GM19025 (cell line): ENCODE results near the gene ADAMTSL3.
"Not testable (repeated sequence)": the region's sequence is repeated elsewhere in the genome, so short reads cannot be mapped to it uniquely, and the experiment has no call there.

Experiments
- ATAC-seq: cut with Tn5 transposase; IDR thresholded peaks from one replicate; pipeline ENCODE4 v1.9.1; 2021; ENCODE audit warnings: mild to moderate bottlenecking, low read depth, moderate library complexity; ENCODE audit not compliant: unreplicated experiment

The ADAMTSL3 gene

DNA sequence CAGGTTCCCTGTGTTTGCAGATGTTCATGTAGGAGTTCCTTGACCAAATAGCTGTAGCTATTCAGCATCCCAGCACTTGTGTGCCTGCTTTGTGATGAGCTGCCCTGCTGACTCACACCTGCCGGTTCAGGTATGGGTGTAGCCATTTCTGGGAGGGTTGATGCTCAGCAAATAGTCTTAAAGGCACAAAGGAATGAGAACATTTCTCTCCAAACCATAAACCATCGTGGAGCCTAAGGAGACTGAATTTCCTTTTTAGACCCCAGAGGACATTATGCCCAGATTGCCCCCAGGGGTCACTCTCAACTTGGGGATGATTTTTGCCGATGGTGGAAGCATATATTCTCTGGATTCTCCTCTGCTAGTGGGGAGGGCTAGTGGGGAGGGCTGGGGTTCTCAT is 80.6 kb downstream of the ADAMTSL3 start:
- no peak for ATAC-seq

DNA sequence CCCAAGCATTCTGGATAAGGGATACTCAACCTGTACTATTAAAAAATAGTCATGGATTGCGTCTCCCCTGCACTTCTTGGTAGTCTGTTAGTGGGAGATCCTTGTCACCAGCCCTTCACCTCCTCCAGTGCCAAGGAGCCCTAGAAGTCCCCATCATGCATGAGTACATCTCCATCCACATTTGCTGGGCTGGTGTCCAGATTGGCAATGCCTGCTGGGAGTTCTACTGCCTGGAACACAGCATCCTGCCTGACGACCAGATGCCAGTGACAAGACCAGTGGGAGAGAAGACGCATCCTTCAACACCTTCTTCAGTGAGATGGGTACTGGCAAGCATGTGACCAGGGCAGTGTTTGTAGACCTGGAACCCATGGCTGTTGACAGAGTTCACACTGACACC is 85.7 kb downstream of the ADAMTSL3 start:
- no peak for ATAC-seq

DNA sequence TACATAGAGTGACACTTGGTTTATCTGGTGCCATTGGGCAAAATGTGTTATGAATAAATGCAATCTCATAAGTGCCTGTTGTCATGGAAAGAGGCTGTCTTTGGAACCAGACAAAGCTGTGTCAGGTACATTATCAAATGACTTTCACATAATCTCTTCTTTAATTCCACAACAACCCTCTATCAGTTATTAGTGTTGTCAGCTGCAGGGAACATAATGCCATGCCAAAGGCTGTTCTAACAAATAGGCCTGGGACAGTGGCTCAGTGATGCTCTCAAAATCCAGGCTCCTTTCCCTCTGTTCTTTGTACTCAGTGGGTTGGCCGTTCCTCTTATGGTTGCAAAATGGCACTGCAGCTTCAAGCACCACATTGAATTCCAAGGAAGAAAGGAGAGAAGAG is 91.8 kb downstream of the ADAMTSL3 start:
- no peak for ATAC-seq

DNA sequence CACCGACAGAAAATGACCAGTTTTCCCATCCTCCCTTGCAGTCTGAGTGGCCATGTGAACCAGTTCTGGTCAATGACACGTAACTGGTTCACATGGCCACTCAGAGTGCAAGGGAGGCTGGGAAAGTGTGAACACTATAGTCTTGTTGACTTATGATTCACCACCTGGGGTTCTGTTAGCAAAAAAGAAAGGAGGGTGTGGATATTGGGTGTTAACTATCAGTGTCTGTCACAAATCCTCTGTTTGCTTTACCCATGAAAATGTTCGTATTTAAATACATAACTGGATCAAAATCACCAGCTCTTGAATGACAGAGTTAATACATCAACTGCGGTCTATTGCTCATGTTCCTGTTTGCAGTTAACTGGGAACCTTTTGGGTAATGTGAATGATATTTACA is 92.3 kb downstream of the ADAMTSL3 start:
- no peak for ATAC-seq

DNA sequence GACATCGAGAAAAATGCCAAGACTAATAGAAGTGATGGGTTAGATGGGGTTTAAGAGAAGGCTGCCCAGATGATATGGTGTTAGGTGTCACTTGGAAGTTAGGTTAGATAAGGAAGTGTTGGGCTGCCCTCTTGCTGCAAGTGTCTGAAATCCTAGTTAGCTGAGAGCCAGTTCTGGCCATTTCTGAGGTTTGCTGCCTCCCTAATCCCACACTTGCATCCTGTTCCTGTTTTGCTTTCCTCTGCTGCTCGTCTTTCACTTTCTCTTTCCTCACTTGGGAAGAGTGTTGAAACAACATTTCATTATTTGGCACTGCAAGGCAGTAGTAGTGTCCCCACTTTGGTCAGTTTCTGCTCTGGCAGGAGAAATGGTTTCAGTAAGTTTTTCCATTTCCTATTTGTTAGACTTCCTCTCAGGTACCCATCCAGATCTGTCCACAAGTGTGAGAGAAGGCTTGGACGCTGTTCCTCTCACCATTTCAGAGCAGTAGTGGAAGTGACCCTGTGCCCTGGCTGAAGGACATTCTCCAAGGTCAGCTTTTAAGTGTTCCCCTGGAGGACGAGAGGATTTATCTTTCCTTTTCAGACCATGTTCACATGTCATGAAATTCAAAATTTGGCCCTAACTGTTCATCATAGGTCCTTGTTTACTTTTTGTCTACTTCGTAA is 93.3 kb downstream of the ADAMTSL3 start:
- no peak for ATAC-seq

DNA sequence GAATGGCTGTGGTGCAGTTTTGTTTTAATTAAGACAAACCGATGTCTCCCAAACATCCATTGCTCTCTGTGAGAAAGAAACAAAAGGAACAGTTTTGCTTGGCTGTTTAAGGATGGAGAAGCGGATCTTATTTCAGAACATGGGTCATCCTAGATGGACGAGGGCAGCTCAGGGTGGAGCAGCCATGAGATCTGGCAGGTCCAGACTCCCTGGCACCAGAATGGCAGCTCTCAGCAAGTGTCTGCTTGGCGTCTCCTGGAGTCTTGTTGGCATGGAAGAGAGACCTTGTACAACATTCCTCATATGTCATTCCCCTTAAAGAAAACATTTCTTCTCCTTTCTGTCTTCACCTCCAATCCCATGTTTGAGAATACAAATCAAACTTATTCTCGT is 93.8 kb downstream of the ADAMTSL3 start:
- ATAC-seq = no peak

DNA sequence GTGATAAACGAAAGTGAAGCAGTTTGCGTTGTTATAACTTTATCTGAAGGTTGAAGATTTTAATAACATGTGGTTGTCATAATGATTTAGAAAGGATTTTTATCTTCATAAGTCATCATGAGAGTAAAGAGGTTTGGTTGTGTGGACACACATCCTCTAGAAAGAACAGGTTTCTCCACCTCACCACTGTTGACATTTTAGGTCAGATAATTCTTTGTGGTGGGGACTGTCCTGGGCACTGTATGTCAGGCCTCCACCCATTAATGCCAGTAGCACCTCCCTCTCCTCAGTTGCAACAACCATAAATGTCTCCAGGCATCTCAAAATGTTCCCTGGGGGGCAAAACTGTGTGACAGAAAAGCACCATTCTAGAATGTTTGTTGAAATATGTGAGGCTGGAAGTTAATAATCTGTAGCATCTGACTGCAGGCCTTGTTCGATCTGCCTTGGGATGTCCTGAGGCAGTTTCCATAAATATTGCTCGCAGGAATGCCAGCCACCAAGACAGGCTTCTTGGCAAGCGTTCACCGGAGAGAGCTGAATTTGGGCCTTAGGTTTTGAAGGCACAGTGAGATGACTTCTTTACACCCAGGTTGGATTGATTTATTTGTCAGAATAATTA is 100.1 kb downstream of the ADAMTSL3 start:
- no peak for ATAC-seq

DNA sequence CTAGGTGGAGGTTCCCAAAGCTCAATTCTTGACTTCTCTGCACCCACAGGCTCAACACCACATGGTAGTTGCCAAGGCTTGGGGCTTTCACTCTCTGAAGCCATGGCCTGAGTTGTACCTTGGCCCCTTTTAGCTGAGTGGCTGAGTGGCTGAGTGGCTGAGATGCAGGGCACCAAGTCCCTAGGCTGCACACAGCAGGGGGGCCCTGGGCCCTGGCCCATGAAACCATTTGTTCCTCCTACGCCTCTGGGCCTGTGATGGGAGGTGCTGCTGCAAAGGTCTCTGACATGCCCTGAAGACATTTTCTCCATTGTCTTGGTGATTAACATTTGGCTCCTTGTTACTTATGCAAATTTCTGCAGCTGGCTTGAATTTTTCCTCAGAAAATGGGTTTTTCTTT is 103.4 kb downstream of the ADAMTSL3 start:
- ATAC-seq = not testable (repeated sequence)

DNA sequence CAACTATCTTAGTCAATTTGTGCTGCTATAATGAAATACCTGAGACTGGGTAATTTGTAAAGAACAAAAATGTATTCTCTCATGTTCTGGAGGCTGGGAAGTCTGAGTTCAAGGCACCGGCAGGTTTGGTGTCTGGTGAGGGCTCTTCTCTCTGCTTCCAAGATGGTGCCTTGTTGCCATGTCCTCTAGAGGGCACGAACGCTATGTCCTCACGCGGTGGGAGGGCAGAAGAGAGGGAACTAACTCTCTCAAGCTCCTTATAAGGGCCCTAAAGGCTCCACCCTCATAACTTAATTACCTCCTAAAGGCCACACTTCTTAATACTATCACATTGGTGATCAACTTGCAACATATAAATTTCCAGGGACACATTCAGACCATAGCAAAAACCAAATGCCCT is 108.4 kb downstream of the ADAMTSL3 start:
- no peak for ATAC-seq

DNA sequence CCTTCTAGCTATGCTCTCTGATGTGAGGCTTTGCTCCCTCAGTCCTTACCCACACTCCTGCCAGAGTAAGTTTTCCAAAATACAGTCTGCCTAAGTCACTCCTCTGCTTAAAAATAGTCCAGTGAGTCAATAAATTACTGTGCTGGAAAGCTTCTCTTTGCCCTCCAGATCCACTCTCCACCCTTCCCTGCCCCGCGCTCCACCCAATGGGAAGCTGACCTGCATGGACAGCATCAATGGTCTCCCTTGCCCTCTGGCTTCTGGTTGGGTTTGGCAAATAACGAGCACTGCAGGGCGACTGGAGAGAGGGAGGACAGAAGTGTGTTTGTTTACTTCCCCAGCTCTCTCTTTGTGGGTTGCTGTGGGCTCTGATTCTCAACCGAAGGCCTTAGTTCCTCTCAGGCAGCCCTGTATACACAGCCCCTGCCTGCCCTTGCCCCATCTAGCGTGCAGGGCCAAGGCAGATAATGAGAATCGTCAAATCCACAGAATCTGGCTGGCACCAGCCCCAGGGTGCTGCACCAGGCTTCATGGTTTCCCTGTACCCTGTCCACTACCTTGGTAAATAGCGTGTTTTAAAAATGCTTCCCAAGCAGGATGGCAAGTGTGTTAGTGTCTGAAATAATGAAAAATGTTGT is 110.4 kb downstream of the ADAMTSL3 start:
- ATAC-seq = no peak

DNA sequence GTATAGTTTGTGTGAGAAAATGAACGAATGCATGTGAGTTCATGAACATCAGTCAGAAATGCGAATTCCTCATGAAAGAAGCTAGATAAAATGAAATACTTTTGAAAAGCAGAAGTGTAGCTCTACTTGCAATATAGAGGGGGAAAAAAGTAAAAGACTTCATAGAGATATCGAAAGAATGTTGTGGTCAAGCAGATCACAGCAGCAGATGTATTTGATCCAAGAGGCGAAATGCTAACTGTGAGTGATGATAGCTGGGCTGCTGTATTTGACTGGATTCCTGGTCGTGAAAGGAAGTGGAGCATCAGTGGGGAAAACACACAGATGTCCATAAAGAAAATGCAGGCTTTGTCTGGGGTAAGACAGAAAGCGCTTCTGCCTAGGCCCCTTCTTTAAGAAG is 112.4 kb downstream of the ADAMTSL3 start:
- ATAC-seq = no peak

DNA sequence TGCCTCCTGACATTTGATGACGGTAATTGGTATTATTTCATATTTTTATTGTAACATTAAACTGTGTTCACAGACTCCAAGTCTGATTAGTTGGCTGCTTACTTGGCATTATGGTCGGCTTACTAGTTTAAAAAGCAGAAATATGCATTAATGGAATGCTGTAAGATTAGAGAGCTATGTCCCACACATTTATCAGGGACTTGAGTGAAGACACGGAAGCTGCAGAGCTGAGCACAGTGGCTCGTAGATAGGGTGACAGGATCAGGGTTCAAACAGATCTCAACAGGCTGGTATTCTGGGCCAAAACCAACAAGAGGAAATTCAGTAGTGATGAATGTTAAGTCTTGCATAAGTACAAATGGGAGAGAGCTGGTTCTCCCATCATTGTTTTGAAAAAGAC is 113.8 kb downstream of the ADAMTSL3 start:
- ATAC-seq = no peak

DNA sequence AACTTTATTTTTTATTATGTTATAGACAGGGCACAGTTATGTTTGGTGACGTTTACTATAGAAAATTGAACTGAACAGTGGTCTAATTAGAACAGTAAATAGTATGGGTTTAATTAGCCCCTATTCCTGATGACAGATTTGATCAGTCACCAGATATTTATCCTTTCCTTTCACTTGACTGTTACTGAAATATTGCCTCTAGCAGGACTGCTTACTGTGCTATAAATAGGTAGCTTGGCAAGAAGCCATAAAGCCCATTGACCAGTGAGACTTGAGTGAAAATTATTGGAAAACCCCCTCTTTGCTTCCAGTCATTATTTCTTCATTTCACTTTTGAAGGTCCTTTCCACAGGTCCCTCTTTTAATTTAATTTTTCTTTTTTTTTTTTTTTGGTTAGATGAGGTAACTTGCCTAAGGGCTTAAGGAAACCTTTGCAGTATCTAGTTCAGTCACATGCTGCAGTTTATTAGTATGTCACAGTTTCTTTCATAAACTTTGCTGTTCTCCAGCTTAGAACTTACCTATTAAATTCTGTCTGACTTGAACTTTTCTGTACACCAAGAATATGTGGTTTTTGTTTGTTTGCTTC is 115.6 kb downstream of the ADAMTSL3 start:
- no peak for ATAC-seq

DNA sequence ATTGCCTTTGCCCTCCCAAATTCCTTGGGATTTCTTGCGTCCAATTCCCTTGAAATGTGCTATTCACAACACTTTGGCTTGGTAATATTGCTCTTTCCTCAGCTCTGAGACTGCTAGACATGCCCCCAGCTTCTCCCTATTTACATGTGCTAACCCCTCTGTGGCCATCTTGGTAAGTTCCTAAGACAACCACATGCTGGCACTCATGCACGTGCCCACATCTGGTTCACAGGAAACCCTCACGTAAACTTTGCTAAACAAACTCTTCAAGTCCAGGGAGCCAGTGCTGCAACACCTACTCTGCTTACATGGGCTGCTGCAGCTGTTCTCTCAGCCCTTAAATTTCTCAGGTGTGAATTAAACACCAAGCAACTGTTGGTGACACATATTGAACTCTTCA is 121.8 kb downstream of the ADAMTSL3 start:
- ATAC-seq = no peak

DNA sequence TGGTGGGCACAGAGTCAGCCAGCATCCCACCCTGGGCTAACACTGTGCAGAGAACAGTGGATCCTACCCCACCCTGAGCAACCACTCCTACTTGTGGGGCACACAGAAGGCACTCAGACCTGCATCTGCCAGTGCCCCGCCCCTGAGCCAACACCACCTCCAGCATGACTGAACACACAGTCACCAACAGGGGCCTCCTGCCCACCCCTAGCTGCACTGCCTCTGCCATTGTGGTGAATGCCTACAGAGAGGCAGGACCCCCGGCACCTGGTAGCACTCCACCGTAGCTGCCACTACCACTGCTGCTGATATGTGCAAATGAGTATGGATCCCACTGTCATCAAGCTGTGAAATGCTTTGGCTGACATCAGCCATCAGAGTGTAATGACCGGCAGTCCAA is 123.1 kb downstream of the ADAMTSL3 start:
- ATAC-seq = no peak

DNA sequence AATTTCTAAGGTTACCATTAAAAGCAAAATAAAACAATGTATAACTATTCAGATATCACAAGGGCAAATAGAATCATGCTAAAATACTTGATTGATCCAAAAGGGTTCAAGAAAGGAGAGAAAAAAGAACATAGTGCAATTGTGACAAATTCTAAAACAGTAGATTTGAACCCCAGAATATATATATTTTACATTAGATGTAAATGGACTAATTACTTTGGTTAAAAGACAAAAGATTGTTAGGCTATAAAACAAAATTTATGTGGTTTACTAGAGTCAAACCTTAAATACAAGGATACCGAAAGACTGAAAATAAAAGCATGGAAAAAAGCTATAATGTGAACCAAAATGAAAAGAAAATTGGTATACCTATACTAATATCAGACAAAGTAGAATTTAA is 129.3 kb downstream of the ADAMTSL3 start:
- no peak for ATAC-seq

DNA sequence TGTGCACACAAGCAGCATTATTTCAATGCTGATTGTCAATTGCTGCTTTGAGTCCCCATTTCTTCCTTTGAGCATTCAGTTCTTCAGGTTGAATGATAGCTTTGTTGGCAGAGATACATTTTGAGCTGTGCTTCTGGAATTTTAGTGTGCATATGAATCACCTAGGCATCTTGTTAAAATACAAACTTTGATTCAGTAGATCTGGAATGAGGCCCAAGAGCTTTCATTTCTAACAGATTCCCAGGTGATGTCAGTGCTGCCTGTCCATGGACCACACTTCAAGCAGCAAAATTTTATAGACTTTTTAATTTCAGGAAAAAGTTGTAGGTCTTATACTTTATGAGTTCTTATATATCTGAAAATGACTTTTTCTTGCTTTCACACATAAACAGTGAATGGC is 131.1 kb downstream of the ADAMTSL3 start:
- no peak for ATAC-seq

DNA sequence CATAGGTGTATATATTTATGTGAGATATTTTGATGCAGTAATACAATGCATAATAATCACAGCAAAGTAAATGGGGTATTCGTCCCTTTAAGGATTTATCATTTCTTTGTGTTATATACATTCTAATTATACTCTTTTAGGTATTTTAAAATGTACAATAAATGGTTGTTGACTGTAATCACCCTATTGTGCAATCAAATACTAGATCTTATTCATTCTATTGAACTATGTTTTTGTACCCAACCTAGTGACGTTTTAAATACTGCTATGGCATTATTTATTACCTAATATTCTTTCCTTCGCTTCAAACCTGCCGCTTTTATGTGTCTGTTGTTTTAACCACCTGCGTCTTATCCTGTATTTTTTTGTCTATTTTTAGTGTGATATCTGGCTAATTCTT is 132.4 kb downstream of the ADAMTSL3 start:
- no peak for ATAC-seq

DNA sequence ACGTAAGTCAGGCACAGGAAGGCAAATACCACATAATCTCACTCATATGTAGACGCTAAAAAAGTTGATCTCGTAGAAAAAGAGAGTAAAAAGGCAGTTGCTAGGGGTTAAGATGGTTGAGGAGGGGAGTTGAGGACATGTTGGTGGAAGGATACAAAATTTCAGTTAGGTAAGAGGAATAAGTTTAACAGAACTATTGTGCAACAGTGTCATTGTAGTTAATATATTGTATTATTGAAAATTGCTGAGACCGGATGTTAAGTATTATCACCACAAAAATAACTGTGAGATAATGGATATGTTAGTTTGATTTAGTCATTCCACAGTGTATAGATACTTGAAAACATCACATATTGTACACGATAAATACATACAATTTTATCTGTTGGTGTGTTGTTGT is 139.1 kb downstream of the ADAMTSL3 start:
- ATAC-seq = no peak

DNA sequence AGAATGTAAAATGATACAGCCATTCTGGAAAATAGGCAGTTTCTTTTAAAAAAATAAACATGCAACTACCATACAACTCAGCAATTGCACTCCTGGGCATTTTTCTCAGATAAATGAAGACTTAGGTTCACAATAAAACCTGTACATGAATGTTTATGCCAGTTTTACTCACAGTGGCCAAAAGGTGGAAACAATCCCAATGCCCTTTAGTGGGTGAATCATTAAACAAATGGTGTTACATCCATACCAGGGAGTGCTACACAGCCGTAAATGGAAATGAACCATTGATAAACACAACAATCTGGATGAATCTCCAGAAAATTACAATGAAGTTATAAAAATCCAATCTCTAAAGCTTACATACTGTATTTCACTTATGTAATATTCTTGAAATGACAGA is 140.3 kb downstream of the ADAMTSL3 start:
- no peak for ATAC-seq

DNA sequence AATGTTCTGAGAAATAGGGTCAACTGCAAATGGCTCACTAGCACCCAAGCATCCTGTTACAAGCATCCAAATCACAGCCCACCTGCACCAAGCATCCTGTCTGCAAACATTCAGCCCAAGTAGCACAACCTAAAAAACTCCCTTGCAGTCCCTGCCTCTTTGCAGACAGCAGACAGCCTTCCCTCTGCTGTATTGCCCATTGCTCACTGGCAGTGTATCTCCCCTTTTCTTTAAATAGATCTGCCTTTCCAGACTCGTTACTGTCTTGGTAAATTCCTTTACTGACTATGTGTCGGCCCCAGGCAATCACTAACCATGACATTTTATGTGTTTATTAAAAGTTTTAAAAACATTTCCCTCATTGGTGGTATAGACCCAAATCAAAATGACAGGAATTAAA is 155.4 kb downstream of the ADAMTSL3 start:
- ATAC-seq = no peak

DNA sequence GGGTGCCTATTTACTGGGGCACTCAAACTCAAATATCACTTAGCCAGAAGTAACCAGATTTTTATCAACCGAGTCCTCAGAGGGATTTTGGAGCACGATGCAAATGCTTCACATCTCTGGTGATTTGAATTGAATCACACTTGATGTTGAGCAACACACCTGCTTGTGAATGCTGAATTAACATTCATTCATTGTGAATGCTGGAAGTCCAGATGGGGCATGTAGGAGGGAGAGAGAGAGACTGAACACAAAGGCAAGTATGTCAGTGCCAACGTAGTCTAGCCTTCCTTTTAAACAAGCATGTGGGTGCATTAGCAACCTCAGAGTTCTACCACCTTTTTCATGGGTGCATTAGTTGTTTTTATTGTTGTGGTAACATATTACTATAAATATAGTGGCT is 156.2 kb downstream of the ADAMTSL3 start:
- no peak for ATAC-seq
